GM12891 (cell line): ENCODE measurements around the gene NRP1. TPM values are rescaled to one million over a fixed set of nuclear protein-coding genes. Genes with fewer than 3 reads are reported as not detected.
"Not testable (repeated sequence)": the region's sequence is repeated elsewhere in the genome, so short reads cannot be mapped to it uniquely, and the experiment has no call there.

ENCODE experiments used
- DNase-seq: peaks from one replicate; pipeline ENCODE4 v3.0.0; 2011; ENCODE audit warnings: low spot score; ENCODE audit not compliant: insufficient read length
- FAIRE-seq: peaks from 2 replicates; lab custom pipeline; 2011; peaks lifted over from hg19 to GRCh38; lab: Jason Lieb, UNC
- PAX5 ChIP-seq: IDR thresholded peaks from 2 replicates; pipeline ENCODE4 v1.6.1; 2011; ENCODE audit warnings: low read length, moderate library complexity, mild to moderate bottlenecking; ENCODE audit not compliant: insufficient read depth, severe bottlenecking
- POLR2A ChIP-seq: IDR thresholded peaks from 2 replicates; pipeline ENCODE4 v1.6.1; 2011; ENCODE audit warnings: low read depth, low read length, control low read depth
- POLR2AphosphoS5 ChIP-seq: IDR thresholded peaks from 2 replicates; pipeline ENCODE4 v1.6.1; 2011; ENCODE audit warnings: low read depth, low read length, control low read depth
- POU2F2 ChIP-seq: IDR thresholded peaks from 2 replicates; pipeline ENCODE4 v1.6.1; 2011; ENCODE audit warnings: low read depth, mild to moderate bottlenecking, control low read depth, low read length, moderate library complexity
- SPI1 ChIP-seq: IDR thresholded peaks from 2 replicates; pipeline ENCODE4 v1.6.1; 2011; ENCODE audit warnings: low read depth, low read length, control low read depth
- TAF1 ChIP-seq: IDR thresholded peaks from 2 replicates; pipeline ENCODE4 v1.6.1; 2011; ENCODE audit warnings: low read depth, low read length, control low read depth
- polyA plus RNA-seq: library from polyadenylated mRNA; unstranded; fragments of >200 nt; gene quantifications from one replicate; pipeline ENCODE4 v1.2.1, GENCODE V29; 2012; ENCODE audit warnings: low read depth, missing spikeins, inconsistent platforms; ENCODE audit not compliant: missing spikeins

The NRP1 gene
- 0.06 TPM for polyA plus RNA-seq

- no peak for TF ChIP-seq SPI1
- no peak for TF ChIP-seq PAX5
- TF ChIP-seq POU2F2: no peak
- no peak for TF ChIP-seq POLR2AphosphoS5
- no peak for TF ChIP-seq TAF1
- no peak for TF ChIP-seq POLR2A
- FAIRE-seq: no peak
- DNase-seq: peak; percentile 13
These were observed at the start of gene NRP1 for GRCh38 chr10:33334153-33334804. NRP1 (minus strand) TSS chr10:33334667; CDS start chr10:33334382, 285 bp downstream.

- not testable (repeated sequence) for FAIRE-seq, DNase-seq
These were observed 49.7 kb upstream of the NRP1 start for GRCh38 chr10:33384201-33384600.

GRCh38 chr10:33382921-33383713 lies 48.6 kb upstream of the NRP1 start:
- FAIRE-seq: no peak
- DNase-seq: no peak
- TF ChIP-seq POU2F2: no peak
- no peak for TF ChIP-seq TAF1
- TF ChIP-seq POLR2A: no peak
- no peak for TF ChIP-seq SPI1
- no peak for TF ChIP-seq PAX5
- no peak for TF ChIP-seq POLR2AphosphoS5

- DNase-seq (no peak), FAIRE-seq (no peak)
These were observed 47.7 kb upstream of the NRP1 start for GRCh38 chr10:33382216-33382600.

GRCh38 chr10:33381451-33382215 lies 47.2 kb upstream of the NRP1 start:
- TF ChIP-seq SPI1 (no peak), POLR2AphosphoS5 (no peak), PAX5 (no peak), POLR2A (no peak), POU2F2 (no peak), TAF1 (no peak)
- FAIRE-seq: no peak
- DNase-seq: no peak

More at GRCh38 chr10:33382216-33382600, 47.7 kb upstream of the NRP1 start:
- no peak for TF ChIP-seq PAX5
- TF ChIP-seq TAF1: no peak
- TF ChIP-seq SPI1: no peak
- TF ChIP-seq POLR2AphosphoS5: no peak
- no peak for TF ChIP-seq POLR2A
- TF ChIP-seq POU2F2: no peak

GRCh38 chr10:33377658-33378025 lies 43.2 kb upstream of the NRP1 start:
- no peak for TF ChIP-seq SPI1
- no peak for TF ChIP-seq TAF1
- TF ChIP-seq POU2F2: no peak
- TF ChIP-seq PAX5: no peak
- TF ChIP-seq POLR2A: no peak
- no peak for TF ChIP-seq POLR2AphosphoS5
- no peak for DNase-seq
- FAIRE-seq: no peak

- TF ChIP-seq PAX5: no peak
- TF ChIP-seq POLR2AphosphoS5: no peak
- TF ChIP-seq TAF1: no peak
- TF ChIP-seq POU2F2: no peak
- TF ChIP-seq POLR2A: no peak
- TF ChIP-seq SPI1: no peak
- FAIRE-seq: no peak
- no peak for DNase-seq
These were observed 42.6 kb upstream of the NRP1 start for GRCh38 chr10:33376976-33377657.

GRCh38 chr10:33376476-33376875 lies 42.0 kb upstream of the NRP1 start:
- no peak for DNase-seq
- no peak for TF ChIP-seq TAF1
- TF ChIP-seq POU2F2: no peak
- TF ChIP-seq SPI1: no peak
- no peak for TF ChIP-seq POLR2AphosphoS5
- no peak for TF ChIP-seq PAX5
- no peak for TF ChIP-seq POLR2A
- FAIRE-seq: no peak
